Peyer's patch (tissue), 4 donors: ENCODE data around the gene TET1. TPM values are rescaled to one million over a fixed set of nuclear protein-coding genes. Genes with fewer than 3 reads are reported as not detected.
"Not testable (repeated sequence)": the region's sequence is repeated elsewhere in the genome, so short reads cannot be mapped to it uniquely, and the experiment has no call there.

Experiments used
- DNase-seq, 3 donors: peaks; one replicate each; pipeline ENCODE4 v3.0.0-alpha.2; 2017 to 2019
- H3K27ac ChIP-seq, 4 donors: fragments of 200-600 bp; sonication (generic); one replicate each; pipeline ENCODE4 v1.5.1; 2016 to 2019
- H3K27me3 ChIP-seq, 2 donors: fragments of 200-600 bp; sonication (generic); one replicate each; pipeline ENCODE4 v1.5.1; 2019
- H3K36me3 ChIP-seq, 3 donors: fragments of 200-600 bp; sonication (generic); one replicate each; pipeline ENCODE4 v1.5.1; 2016 to 2019
- H3K4me1 ChIP-seq, 4 donors: fragments of 200-600 bp; sonication (generic); one replicate each; pipeline ENCODE4 v1.5.1; 2016 to 2019
- H3K4me3 ChIP-seq, 4 donors: fragments of 200-600 bp; sonication (generic); 1 replicate in 3 of 4; 2 replicates in 1 of 4; pipeline ENCODE4 v1.5.1; 2016 to 2019; ENCODE audit warnings: mild to moderate bottlenecking in 1 of 4
- H3K9me3 ChIP-seq, 4 donors: fragments of 200-600 bp; sonication (generic); one replicate each; pipeline ENCODE4 v1.5.1; 2016 to 2019; ENCODE audit warnings: mild to moderate bottlenecking in 1 of 4
- CTCF ChIP-seq, 6 experiments: fragments of 450-650 bp in 4 of 6; fragments of 200-600 bp in 2 of 6; sonication (generic) in 1 of 6; IDR thresholded peaks; one replicate each; pipeline ENCODE4 v1.5.1; 2017 to 2019; ENCODE audit warnings: antibody characterized with exemption in 6 of 6, mild to moderate bottlenecking in 3 of 6, moderate library complexity in 1 of 6
- POLR2A ChIP-seq, 2 donors: fragments of 450-650 bp; IDR thresholded peaks; one replicate each; pipeline ENCODE4 v1.5.1; 2017; ENCODE audit warnings: antibody characterized with exemption in 2 of 2, mild to moderate bottlenecking in 2 of 2, moderate library complexity in 2 of 2
- total RNA-seq, 4 donors: library from RNA; depleted of rRNA; stranded (reverse); fragments of >200 nt; gene quantifications; one replicate each; pipeline ENCODE4 v1.1.0, GENCODE V29; 2016

The TET1 gene
- total RNA-seq, 4 donors from 2014 or later: 1.1 to 3.3 (median 1.4) TPM

DNA sequence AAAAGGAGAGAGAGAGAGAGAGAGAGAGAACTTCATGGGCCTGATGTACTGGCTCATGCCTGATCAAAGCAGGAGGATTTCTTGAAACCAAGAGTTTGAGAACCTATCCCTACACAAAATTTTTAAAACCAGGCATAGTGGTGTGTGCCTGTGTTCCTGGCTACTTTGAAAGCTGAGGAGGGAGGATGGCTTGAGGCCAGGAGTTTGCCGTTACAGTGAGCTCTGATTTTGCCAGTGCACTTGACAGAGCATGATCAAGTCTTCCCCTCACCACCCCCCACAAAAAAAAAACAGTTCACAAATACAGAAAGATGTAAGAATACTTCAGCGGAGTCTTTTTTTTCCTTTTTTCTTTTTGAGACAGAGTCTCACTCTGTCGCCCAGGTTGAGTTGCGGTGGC is 108.8 kb downstream of the TET1 start:
- Histone ChIP-seq H3K27ac (no peak overlapping the region), H3K4me3 (no peak overlapping the region), H3K4me1 (no peaks in the 10 kb centered on the region), H3K27me3 (no peaks in the 10 kb centered on the region), H3K36me3 (no peaks in the 10 kb centered on the region), H3K9me3 (no peaks in the 10 kb centered on the region)
- TF ChIP-seq POLR2A (IDR thresholded peaks at IDR 0.05) (no peak), CTCF (IDR thresholded peaks at IDR 0.05) (no peak)
- DNase-seq: no peak

- Histone ChIP-seq H3K36me3 (no peaks in the 10 kb centered on the region), H3K4me3 (peak overlapping the region in 1 of 4 donors; percentile 2), H3K27me3 (no peaks in the 10 kb centered on the region), H3K4me1 (no peaks in the 10 kb centered on the region), H3K27ac (no peak overlapping the region), H3K9me3 (no peaks in the 10 kb centered on the region)
- TF ChIP-seq POLR2A (IDR thresholded peaks at IDR 0.05): no peak
- no peak for TF ChIP-seq CTCF (IDR thresholded peaks at IDR 0.05)
- no peak for DNase-seq
Measured at GRCh38 chr10:68684413-68684812, 124.3 kb downstream of the TET1 start.

GRCh38 chr10:68696018-68696417 is 135.9 kb downstream of the TET1 start:
- no peaks in the 10 kb centered on the region for H3K36me3 ChIP-seq
- no peak overlapping the region for H3K27ac ChIP-seq
- no peaks in the 10 kb centered on the region for H3K27me3 ChIP-seq
- DNase-seq: no peak
- no peaks in the 10 kb centered on the region for H3K9me3 ChIP-seq
- no peaks in the 10 kb centered on the region for H3K4me1 ChIP-seq
- no peak overlapping the region for H3K4me3 ChIP-seq
- TF ChIP-seq POLR2A (IDR thresholded peaks at IDR 0.05) (no peak), CTCF (IDR thresholded peaks at IDR 0.05) (no peak)

GRCh38 chr10:68697106-68697505 is 137.0 kb downstream of the TET1 start:
- no peak overlapping the region for H3K27ac ChIP-seq
- H3K9me3 ChIP-seq: no peaks in the 10 kb centered on the region
- DNase-seq: no peak
- TF ChIP-seq POLR2A (IDR thresholded peaks at IDR 0.05) (no peak), CTCF (IDR thresholded peaks at IDR 0.05) (no peak)
- H3K4me1 ChIP-seq: no peaks in the 10 kb centered on the region
- no peak overlapping the region for H3K4me3 ChIP-seq
- H3K27me3 ChIP-seq: no peaks in the 10 kb centered on the region
- H3K36me3 ChIP-seq: no peaks in the 10 kb centered on the region

DNA sequence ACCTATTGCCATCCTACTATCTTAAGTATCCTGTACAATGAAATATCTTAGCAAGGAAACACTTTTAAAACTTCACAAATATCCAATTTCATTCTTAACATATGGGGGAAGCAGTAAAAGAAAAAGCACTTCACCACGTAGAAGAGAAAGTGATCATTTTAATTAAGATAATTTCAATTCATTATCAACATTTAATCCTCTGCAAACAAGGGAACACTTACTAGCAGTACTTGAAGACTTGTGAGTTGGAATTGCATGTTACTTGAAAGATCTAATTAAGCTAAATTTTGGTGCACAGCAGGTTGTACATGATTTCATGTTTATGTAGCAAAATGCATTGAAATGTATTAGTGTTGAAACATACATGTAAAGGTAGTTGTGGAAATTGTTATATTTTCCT is 140.1 kb downstream of the TET1 start:
- no peaks in the 10 kb centered on the region for H3K9me3 ChIP-seq
- TF ChIP-seq POLR2A (IDR thresholded peaks at IDR 0.05): no peak
- TF ChIP-seq CTCF (IDR thresholded peaks at IDR 0.05): no peak
- no peaks in the 10 kb centered on the region for H3K4me1 ChIP-seq
- no peak for DNase-seq
- H3K27ac ChIP-seq: no peak overlapping the region
- H3K36me3 ChIP-seq: no peaks in the 10 kb centered on the region
- H3K4me3 ChIP-seq: no peak overlapping the region
- H3K27me3 ChIP-seq: no peaks in the 10 kb centered on the region

GRCh38 chr10:68705548-68705947 is 145.4 kb downstream of the TET1 start:
- Histone ChIP-seq H3K27ac (no peak overlapping the region), H3K27me3 (no peaks in the 10 kb centered on the region), H3K36me3 (no peaks in the 10 kb centered on the region), H3K4me1 (no peaks in the 10 kb centered on the region), H3K4me3 (no peak overlapping the region), H3K9me3 (no peaks in the 10 kb centered on the region)
- TF ChIP-seq POLR2A (IDR thresholded peaks at IDR 0.05) (no peak), CTCF (IDR thresholded peaks at IDR 0.05) (no peak)
- DNase-seq: no peak

DNA sequence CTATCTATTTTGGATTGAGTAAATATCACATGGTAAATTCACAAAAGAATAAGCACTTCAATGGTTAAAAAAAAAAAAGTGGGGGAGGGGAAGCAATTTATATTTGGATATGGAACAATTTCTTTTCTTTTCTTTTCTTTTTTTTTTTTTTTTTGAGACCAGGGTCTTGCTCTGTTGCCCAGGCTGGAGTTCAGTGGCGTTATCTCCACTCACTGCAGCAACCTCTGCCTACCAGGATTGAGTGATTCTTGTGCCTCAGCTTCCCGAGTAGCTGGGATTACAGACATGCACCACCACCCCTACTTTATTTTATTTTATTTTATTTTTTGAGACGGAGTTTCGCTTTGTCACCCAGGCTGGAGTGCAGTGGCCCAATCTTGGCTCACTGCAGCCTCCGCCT is 148.8 kb downstream of the TET1 start:
- H3K4me1 ChIP-seq, H3K9me3 ChIP-seq, H3K27me3 ChIP-seq, H3K27ac ChIP-seq, H3K36me3 ChIP-seq, H3K4me3 ChIP-seq, DNase-seq: not testable (repeated sequence)

- H3K27me3 ChIP-seq, H3K9me3 ChIP-seq, H3K36me3 ChIP-seq: not testable (repeated sequence)
Measured at GRCh38 chr10:68713065-68713464, 152.9 kb downstream of the TET1 start.

More at GRCh38 chr10:68713065-68713464, 152.9 kb downstream of the TET1 start:
- H3K27ac ChIP-seq, H3K4me1 ChIP-seq, DNase-seq, H3K4me3 ChIP-seq: not testable (repeated sequence)
